Muscle layer of duodenum (tissue), 2 donors: ENCODE results near the gene PLA2R1.

Experiments used
- H3K27ac ChIP-seq: one replicate; pipeline ENCODE4 v1.7.0; 2013; ENCODE audit warnings: mild to moderate bottlenecking, low read length
- H3K27me3 ChIP-seq: one replicate; pipeline ENCODE4 v1.7.0; 2013; ENCODE audit warnings: low read depth, mild to moderate bottlenecking, control low read depth, low read length
- H3K36me3 ChIP-seq, 2 donors: one replicate each; pipeline ENCODE4 v1.7.0; 2013; ENCODE audit warnings: low read length in 2 of 2, control low read depth in 1 of 2, mild to moderate bottlenecking in 1 of 2; ENCODE audit not compliant: insufficient read depth in 2 of 2, control insufficient read depth in 1 of 2
- H3K4me1 ChIP-seq, 2 donors: one replicate each; pipeline ENCODE4 v1.7.0; 2013; ENCODE audit warnings: low read length in 2 of 2, mild to moderate bottlenecking in 2 of 2, control low read depth in 1 of 2, moderate library complexity in 1 of 2; ENCODE audit not compliant: insufficient read depth in 2 of 2, control insufficient read depth in 1 of 2
- H3K4me3 ChIP-seq, 2 donors: one replicate each; pipeline ENCODE4 v1.7.0; 2013; ENCODE audit warnings: low read length in 2 of 2, low read depth in 1 of 2, mild to moderate bottlenecking in 1 of 2
- H3K9me3 ChIP-seq, 2 donors: one replicate each; pipeline ENCODE4 v1.7.0; 2013; ENCODE audit warnings: low read length in 2 of 2, control low read depth in 1 of 2, mild to moderate bottlenecking in 1 of 2; ENCODE audit not compliant: control insufficient read depth in 1 of 2
- donor health status: healthy.

PLA2R1 gene

DNA sequence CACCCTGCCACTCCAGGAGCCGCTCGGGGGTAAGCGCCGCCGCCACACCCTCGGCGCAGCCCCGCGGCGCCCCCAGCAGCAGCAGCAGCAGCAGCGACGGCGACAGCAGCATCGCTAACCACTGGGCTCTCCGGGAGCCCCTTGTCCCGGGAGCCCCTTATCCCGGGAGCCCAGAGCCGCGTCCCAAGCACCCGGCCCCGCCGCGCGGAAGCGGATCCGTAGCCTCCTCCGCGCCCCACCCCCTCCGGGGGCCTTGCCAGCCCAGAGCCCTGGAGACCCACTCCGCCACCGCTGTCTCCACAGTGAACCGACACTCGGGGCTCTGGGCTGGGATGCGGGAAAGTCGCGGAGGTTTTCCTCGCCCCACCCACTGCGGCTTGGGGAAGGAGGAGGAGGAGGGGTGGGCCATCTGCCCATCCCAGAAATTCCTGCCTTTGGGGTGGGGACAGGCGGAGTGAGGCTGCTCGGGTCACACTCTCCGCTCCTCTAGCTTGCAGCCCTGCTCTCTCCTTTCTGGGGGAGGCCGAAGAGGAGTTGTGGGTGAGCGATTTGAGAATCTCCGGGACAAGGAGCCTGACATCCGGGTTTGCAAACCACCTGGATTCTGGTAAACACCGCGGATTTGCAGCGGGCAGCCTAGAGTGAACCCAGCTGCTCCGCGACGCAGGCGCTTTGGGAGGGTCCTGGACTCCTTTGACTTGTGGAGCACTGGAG is at the start of gene PLA2R1:
PLA2R1 (minus strand) TSS at position 324 of the 714 bp plus-strand sequence; CDS start at position 112, 212 bp downstream.
- Histone ChIP-seq H3K9me3 (no peaks in the 10 kb centered on the region), H3K27ac (no peak within 1 kb of the TSS), H3K4me1 (peaks cover 5 to 6% of the 10 kb centered on the region in 2 donors), H3K4me3 (peak within 1 kb of the TSS; percentile 74 to 84), H3K36me3 (no peaks in the 10 kb centered on the region), H3K27me3 (no peaks in the 10 kb centered on the region)

DNA sequence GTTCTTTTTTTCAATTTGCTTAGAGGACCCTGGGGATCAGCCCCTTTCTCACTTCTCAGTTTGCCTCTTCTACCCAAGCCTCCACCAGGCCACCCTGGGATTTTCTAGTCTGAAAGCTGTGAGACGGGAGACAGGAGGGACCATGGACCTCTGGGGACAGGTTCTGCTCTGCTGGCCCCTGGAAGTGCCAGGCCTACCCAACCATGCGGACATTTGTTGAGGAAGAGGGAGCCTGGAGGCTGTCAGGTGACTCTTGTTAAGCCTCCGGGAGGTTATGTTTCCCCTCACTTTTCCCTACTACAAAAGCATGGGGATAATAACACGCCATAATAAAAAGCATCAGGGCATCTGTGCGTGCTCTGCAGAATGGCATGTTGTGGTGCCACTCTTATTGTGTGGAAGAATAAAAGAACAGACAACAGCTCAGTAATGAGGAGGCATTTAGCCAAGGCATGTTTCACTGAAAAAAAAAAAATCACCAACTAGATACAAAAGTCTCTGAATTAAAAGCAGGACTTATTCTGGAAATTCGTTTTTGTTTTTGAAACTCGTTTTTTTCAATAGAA is 48.3 kb upstream of the PLA2R1 start:
- no peaks in the 10 kb centered on the region for H3K9me3 ChIP-seq
- no peak overlapping the region for H3K27ac ChIP-seq
- no peak overlapping the region for H3K4me3 ChIP-seq
- H3K4me1 ChIP-seq, result no peaks in the 10 kb centered on the region
- no peaks in the 10 kb centered on the region for H3K27me3 ChIP-seq
- H3K36me3 ChIP-seq, result no peaks in the 10 kb centered on the region

DNA sequence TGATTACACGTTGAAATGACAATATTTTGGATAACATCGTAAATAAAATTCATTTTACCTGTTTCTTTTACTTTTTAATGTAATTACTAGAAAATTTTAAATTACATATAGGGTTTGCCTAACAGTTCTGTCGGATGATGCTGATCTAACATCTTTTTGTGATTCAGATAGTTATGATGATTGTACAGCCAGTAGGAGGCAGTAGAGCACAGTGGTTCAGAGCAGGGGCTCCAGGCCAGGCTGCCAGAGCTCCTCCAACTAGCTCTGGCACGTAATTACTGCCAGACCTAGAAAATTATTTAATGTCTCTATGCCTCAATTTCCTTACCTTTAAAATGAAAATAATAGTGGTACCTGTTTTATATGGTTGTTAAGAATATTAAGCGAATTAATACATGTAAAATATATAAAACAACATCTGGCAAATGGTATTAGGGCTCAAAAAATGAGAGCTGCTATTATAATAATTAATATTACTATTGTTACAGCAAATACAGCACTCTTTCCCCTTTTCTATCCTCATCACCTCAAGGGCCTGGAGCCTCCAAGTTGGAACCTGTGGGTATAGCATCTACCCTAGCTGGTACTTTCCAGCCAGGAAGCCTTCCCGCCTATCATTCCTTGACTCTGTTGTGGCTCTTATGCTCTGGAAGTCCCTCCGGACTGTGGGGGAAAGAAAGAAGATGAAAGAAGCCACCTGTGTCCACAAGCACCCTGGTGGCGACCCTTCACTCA is 47.7 kb upstream of the PLA2R1 start:
- Histone ChIP-seq H3K4me1 (no peaks in the 10 kb centered on the region), H3K36me3 (no peaks in the 10 kb centered on the region), H3K4me3 (no peak overlapping the region), H3K27ac (no peak overlapping the region), H3K27me3 (no peaks in the 10 kb centered on the region), H3K9me3 (no peaks in the 10 kb centered on the region)

DNA sequence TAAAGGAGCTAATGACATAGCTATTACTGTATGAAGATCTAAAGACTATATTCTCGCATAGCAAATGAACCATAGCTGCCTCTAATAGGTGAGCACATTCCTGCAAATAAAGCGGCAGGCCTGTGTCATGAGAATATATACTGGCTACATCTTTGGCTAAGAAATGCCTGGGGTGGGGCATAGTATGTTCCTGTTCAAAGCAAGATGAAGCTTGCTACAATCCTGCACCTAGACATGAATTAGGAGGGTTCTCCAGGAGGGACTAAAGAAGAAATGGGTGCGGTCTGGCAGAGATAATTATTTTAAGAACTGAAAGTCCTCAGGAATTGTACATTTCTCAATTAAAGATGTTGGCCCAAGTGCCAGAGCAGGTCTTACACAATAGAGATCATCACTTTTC is 46.8 kb upstream of the PLA2R1 start:
- H3K4me1 ChIP-seq, result no peaks in the 10 kb centered on the region
- H3K36me3 ChIP-seq, result no peaks in the 10 kb centered on the region
- H3K4me3 ChIP-seq, result no peak overlapping the region
- H3K27ac ChIP-seq, result no peak overlapping the region
- no peaks in the 10 kb centered on the region for H3K9me3 ChIP-seq
- H3K27me3 ChIP-seq, result no peaks in the 10 kb centered on the region

DNA sequence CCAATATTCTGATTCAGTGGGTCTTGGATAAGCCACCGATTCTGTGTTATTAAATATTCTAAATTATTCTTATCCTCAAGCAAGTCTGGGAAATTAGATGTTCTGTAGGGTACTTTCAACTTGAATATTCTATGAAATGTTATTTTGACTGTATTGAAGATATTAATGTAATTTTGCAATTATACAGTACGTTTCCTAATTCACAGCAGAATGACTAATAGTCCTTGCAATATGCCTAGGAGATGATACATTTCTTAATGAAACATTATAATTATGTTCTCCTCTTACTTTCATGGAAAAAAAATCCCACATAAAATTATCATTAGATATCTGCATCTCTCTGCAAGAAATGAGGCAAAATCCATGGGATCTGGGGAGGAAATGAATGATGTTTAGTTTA is 46.2 kb upstream of the PLA2R1 start:
- no peaks in the 10 kb centered on the region for H3K4me1 ChIP-seq
- no peaks in the 10 kb centered on the region for H3K36me3 ChIP-seq
- H3K9me3 ChIP-seq, result no peaks in the 10 kb centered on the region
- H3K4me3 ChIP-seq, result no peak overlapping the region
- H3K27me3 ChIP-seq, result no peaks in the 10 kb centered on the region
- no peak overlapping the region for H3K27ac ChIP-seq

DNA sequence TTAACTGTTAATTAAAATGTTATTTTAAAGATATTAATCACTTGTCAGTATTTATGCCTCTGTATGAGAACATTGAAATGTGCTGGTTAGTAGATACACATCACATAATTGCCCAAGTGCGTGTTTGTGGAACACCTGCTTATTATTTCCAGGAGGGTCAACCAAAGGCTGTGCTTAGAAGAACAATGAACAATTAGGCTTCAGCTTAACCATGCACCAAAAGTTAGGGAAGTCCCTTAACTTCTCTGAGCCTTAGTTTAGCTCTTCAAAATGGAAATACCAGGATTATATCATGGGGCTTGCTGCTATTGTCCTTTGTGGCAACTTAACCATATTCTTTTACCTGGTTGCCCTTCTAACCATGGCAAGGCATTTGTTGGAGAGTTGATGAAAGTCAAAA is 43.0 kb upstream of the PLA2R1 start:
- H3K4me1 ChIP-seq, result no peaks in the 10 kb centered on the region
- H3K4me3 ChIP-seq, result no peak overlapping the region
- H3K27ac ChIP-seq, result no peak overlapping the region
- no peaks in the 10 kb centered on the region for H3K27me3 ChIP-seq
- H3K9me3 ChIP-seq, result no peaks in the 10 kb centered on the region
- no peaks in the 10 kb centered on the region for H3K36me3 ChIP-seq

DNA sequence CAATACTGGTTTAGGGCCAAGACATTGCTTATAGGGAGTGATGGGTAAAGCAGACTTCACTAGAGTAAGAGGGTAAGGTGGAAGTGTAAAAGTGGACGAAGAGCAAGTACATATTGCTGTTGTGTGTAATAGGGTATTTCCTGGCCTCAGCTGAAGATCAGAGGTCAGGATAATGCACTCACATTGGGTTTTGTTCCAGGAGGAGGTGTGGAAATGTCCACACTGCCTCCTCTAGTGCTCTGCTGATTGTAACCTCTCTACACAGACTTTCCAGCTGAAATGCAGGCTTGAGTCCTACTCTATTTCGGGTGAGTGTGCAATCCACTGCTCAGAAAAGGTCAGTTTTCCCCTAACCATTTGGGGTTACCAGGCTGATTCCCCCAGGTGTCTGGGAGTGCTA is 41.7 kb upstream of the PLA2R1 start:
- Histone ChIP-seq H3K4me1 (no peaks in the 10 kb centered on the region), H3K9me3 (no peaks in the 10 kb centered on the region), H3K4me3 (no peak overlapping the region), H3K27me3 (no peaks in the 10 kb centered on the region), H3K27ac (no peak overlapping the region), H3K36me3 (no peaks in the 10 kb centered on the region)

DNA sequence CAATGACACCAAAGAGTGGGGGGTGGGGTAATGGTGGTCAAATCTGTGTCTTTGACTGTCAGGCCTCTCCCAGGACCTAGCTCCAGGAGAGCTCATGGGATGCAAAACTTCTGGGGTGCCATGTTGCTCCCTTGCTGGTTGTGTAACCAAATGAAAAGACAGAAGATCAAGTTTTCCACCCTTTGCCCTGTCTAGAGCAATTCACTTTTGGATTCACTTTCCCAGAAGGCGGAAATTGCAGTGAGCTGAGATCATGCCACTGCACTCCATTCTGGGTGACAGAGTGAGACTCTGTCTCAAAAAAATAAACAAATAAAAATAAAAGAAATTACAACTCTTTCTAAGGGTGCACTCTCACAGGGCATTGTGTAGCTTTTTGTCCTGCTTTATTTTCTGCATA is 34.9 kb upstream of the PLA2R1 start:
- H3K36me3 ChIP-seq, result no peaks in the 10 kb centered on the region
- no peaks in the 10 kb centered on the region for H3K27me3 ChIP-seq
- H3K9me3 ChIP-seq, result peaks cover 0 to 5% of the 10 kb centered on the region in 2 donors
- H3K4me3 ChIP-seq, result no peak overlapping the region
- no peak overlapping the region for H3K27ac ChIP-seq
- no peaks in the 10 kb centered on the region for H3K4me1 ChIP-seq

DNA sequence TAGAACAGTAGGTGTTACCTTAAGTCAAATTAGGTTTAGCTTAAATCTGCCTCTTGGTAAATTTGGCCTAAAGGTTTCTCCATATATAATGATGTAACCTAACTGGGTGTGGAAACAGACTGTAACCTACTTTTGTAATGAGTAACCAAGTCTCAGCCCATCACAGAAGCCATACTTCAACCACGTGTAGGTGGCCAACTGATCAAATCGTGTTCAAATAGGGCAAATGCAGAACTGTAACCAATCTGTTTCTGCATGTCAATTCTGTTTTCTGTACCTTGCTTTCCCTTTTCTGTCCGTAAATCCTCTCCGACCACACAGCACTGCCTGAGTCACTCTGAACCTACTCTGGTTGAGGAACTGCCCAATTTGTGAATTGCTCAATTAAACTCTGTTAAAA is 34.0 kb upstream of the PLA2R1 start:
- no peaks in the 10 kb centered on the region for H3K4me1 ChIP-seq
- no peaks in the 10 kb centered on the region for H3K27me3 ChIP-seq
- no peak overlapping the region for H3K4me3 ChIP-seq
- H3K9me3 ChIP-seq, result peaks cover under 1 to 6% of the 10 kb centered on the region in 2 donors
- H3K27ac ChIP-seq, result no peak overlapping the region
- H3K36me3 ChIP-seq, result no peaks in the 10 kb centered on the region

DNA sequence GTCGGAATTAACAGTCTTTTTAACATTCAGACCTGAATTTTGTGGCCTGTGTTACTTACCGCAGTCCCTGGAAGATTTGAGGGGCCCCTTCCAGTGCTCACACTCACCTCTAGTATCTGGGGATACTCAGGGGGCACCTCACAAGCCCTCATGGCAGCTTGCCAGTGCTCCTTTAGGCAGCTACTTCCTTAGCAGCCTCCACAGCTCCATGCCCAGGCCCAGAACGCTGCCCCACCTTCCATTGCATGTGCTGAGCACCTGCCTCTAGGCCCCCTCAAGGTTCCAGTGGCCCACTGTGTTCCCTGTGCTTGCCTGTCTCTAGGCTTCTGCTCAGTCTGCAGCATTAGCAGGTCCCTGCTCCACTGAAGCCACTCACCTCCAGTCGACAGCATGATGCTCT is 30.0 kb upstream of the PLA2R1 start:
- Histone ChIP-seq H3K9me3 (peaks cover 21 to 38% of the 10 kb centered on the region in 2 donors), H3K27ac (no peak overlapping the region)

DNA sequence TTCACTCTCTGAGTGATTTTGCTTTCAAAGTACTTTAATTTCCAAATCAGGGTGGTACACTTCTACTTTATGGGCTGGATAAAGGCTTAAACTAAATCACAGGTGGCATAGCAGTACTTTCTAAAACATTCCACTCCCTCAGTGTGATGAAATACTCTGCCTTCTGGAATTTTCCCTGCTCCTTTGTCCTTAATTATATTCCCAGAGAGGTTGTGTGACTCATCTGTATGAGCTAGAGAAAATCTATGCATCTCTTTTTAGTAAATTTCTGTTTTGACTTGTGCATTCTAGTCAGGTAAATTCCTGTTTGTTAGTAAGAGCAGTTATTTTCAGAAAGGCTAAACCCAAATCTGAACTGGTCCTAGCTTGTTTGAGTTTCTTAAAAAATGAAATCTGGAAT is 29.0 kb upstream of the PLA2R1 start:
- no peaks in the 10 kb centered on the region for H3K4me1 ChIP-seq
- H3K9me3 ChIP-seq, result peaks cover 25 to 48% of the 10 kb centered on the region in 2 donors
- no peak overlapping the region for H3K4me3 ChIP-seq
- no peaks in the 10 kb centered on the region for H3K27me3 ChIP-seq
- H3K27ac ChIP-seq, result no peak overlapping the region
- no peaks in the 10 kb centered on the region for H3K36me3 ChIP-seq

More for the DNA sequence above, 30.0 kb upstream of the PLA2R1 start:
- Histone ChIP-seq H3K36me3 (no peaks in the 10 kb centered on the region), H3K4me3 (peak overlapping the region in 1 of 2 donors; percentile 45), H3K27me3 (no peaks in the 10 kb centered on the region), H3K4me1 (no peaks in the 10 kb centered on the region)
